Ectodermal cell (in vitro differentiated cells): ENCODE measurements around the gene IRF2.

Source experiments
- H3K27ac ChIP-seq: 2 replicates; pipeline ENCODE4 v1.7.0; 2013; ENCODE audit warnings: mild to moderate bottlenecking, low read depth, low read length; ENCODE audit not compliant: insufficient read depth, poor library complexity, severe bottlenecking
- H3K27me3 ChIP-seq: 2 replicates; pipeline ENCODE4 v1.7.0; 2013; ENCODE audit warnings: mild to moderate bottlenecking, low read length; ENCODE audit not compliant: insufficient read depth, control insufficient read depth, poor library complexity, severe bottlenecking
- H3K36me3 ChIP-seq: one replicate; pipeline ENCODE4 v1.7.0; 2013; ENCODE audit warnings: low read length; ENCODE audit not compliant: control insufficient read depth, insufficient read depth
- H3K4me1 ChIP-seq: one replicate; pipeline ENCODE4 v1.7.0; 2013; ENCODE audit warnings: low read length; ENCODE audit not compliant: control insufficient read depth, insufficient read depth
- H3K4me3 ChIP-seq: 2 replicates; pipeline ENCODE4 v1.7.0; 2013; ENCODE audit warnings: low read depth, low read length, control low read depth; ENCODE audit not compliant: insufficient read depth
- H3K9me3 ChIP-seq: 2 replicates; pipeline ENCODE4 v1.7.0; 2013; ENCODE audit warnings: mild to moderate bottlenecking, low read length, moderate library complexity; ENCODE audit not compliant: control insufficient read depth
- WGBS, 2 experiments: methylation state at CpG; one replicate each; pipeline ENCODE4 v1.1.7; 2013; ENCODE audit warnings: missing lambda C conversion rate in 2 of 2; 5-methylcytosine and 5-hydroxymethylcytosine counted together

The IRF2 gene

GRCh38 chr4:184452740-184453139 lies 21.6 kb downstream of the IRF2 start:
- H3K27ac ChIP-seq = no peak overlapping the region
- H3K4me1 ChIP-seq = no peaks in the 10 kb centered on the region
- no peak overlapping the region for H3K4me3 ChIP-seq
- H3K9me3 ChIP-seq = no peaks in the 10 kb centered on the region
- no peaks in the 10 kb centered on the region for H3K27me3 ChIP-seq
- H3K36me3 ChIP-seq = no peaks in the 10 kb centered on the region

- no peaks in the 10 kb centered on the region for H3K27me3 ChIP-seq
- H3K4me3 ChIP-seq = no peak overlapping the region
- H3K36me3 ChIP-seq = no peaks in the 10 kb centered on the region
- H3K27ac ChIP-seq = no peak overlapping the region
- no peaks in the 10 kb centered on the region for H3K4me1 ChIP-seq
- no peaks in the 10 kb centered on the region for H3K9me3 ChIP-seq
Observed at GRCh38 chr4:184451726-184452125, 22.6 kb downstream of the IRF2 start.

- 92 to 97% methylated on average over 7 of the region's 8 CpGs for WGBS, 2 experiments
- H3K36me3 ChIP-seq = no peaks in the 10 kb centered on the region
- no peaks in the 10 kb centered on the region for H3K27me3 ChIP-seq
- H3K27ac ChIP-seq = no peak overlapping the region
- no peaks in the 10 kb centered on the region for H3K4me1 ChIP-seq
- H3K4me3 ChIP-seq = no peak overlapping the region
- H3K9me3 ChIP-seq = no peaks in the 10 kb centered on the region
Observed at GRCh38 chr4:184450743-184451535, 23.4 kb downstream of the IRF2 start.

GRCh38 chr4:184450045-184450444 lies 24.3 kb downstream of the IRF2 start:
- Histone ChIP-seq H3K4me3 (no peak overlapping the region), H3K27me3 (no peaks in the 10 kb centered on the region), H3K27ac (no peak overlapping the region), H3K36me3 (no peaks in the 10 kb centered on the region), H3K4me1 (no peaks in the 10 kb centered on the region), H3K9me3 (no peaks in the 10 kb centered on the region)
- WGBS, 2 experiments = 92 to 100% methylated on average over 1 to 5 of the region's 5 CpGs

GRCh38 chr4:184448821-184449220 lies 25.5 kb downstream of the IRF2 start:
- WGBS, 2 experiments = 80 to 83% methylated on average over 10 of the region's 10 CpGs
- Histone ChIP-seq H3K4me1 (no peaks in the 10 kb centered on the region), H3K4me3 (no peak overlapping the region), H3K9me3 (no peaks in the 10 kb centered on the region), H3K27ac (no peak overlapping the region), H3K36me3 (no peaks in the 10 kb centered on the region), H3K27me3 (no peaks in the 10 kb centered on the region)

- Histone ChIP-seq H3K36me3 (no peaks in the 10 kb centered on the region), H3K4me1 (no peaks in the 10 kb centered on the region), H3K9me3 (no peaks in the 10 kb centered on the region), H3K27ac (no peak overlapping the region), H3K4me3 (no peak overlapping the region), H3K27me3 (no peaks in the 10 kb centered on the region)
- 71 to 75% methylated on average over 11 of the region's 11 CpGs for WGBS, 2 experiments
Observed at GRCh38 chr4:184448141-184448540, 26.2 kb downstream of the IRF2 start.

GRCh38 chr4:184447664-184448063 lies 26.7 kb downstream of the IRF2 start:
- WGBS, 2 experiments = 55 to 58% methylated on average over 10 of the region's 10 CpGs
- Histone ChIP-seq H3K4me3 (no peak overlapping the region), H3K27ac (no peak overlapping the region), H3K36me3 (no peaks in the 10 kb centered on the region), H3K4me1 (no peaks in the 10 kb centered on the region), H3K27me3 (no peaks in the 10 kb centered on the region), H3K9me3 (no peaks in the 10 kb centered on the region)

- Histone ChIP-seq H3K27ac (no peak overlapping the region), H3K4me3 (no peak overlapping the region), H3K4me1 (peaks cover 6% of the 10 kb centered on the region), H3K27me3 (no peaks in the 10 kb centered on the region), H3K36me3 (no peaks in the 10 kb centered on the region), H3K9me3 (no peaks in the 10 kb centered on the region)
- 93 to 100% methylated on average over 1 to 2 of the region's 3 CpGs for WGBS, 2 experiments
Observed at GRCh38 chr4:184446132-184446658, 28.2 kb downstream of the IRF2 start.

- Histone ChIP-seq H3K4me3 (no peak overlapping the region), H3K4me1 (peaks cover 6% of the 10 kb centered on the region)
- 87 to 90% methylated on average over 11 of the region's 11 CpGs for WGBS, 2 experiments
Observed at GRCh38 chr4:184444953-184445309, 29.4 kb downstream of the IRF2 start.

GRCh38 chr4:184444215-184444952 lies 30.0 kb downstream of the IRF2 start:
- 93 to 97% methylated on average over 5 of the region's 5 CpGs for WGBS, 2 experiments
- Histone ChIP-seq H3K36me3 (no peaks in the 10 kb centered on the region), H3K4me1 (peaks cover 6% of the 10 kb centered on the region), H3K4me3 (no peak overlapping the region), H3K9me3 (no peaks in the 10 kb centered on the region), H3K27ac (no peak overlapping the region), H3K27me3 (no peaks in the 10 kb centered on the region)

More at GRCh38 chr4:184444953-184445309, 29.4 kb downstream of the IRF2 start:
- Histone ChIP-seq H3K36me3 (no peaks in the 10 kb centered on the region), H3K27ac (no peak overlapping the region), H3K9me3 (no peaks in the 10 kb centered on the region), H3K27me3 (no peaks in the 10 kb centered on the region)
